Liver (tissue), 9 donors: Measurements from ENCODE around the gene TMEM53. TPM values are rescaled to one million over a fixed set of nuclear protein-coding genes. Genes with fewer than 3 reads are reported as not detected.
A peak's percentile ranks its signal among the peaks of the same experiment; 100 is the strongest.

Experiments used
- DNase-seq: peaks from one replicate; pipeline ENCODE4 v3.0.0-alpha.2; 2017; ENCODE audit warnings: low spot score
- H3K27ac ChIP-seq, 2 donors: one replicate each; pipeline ENCODE4 v1.7.0; 2013; ENCODE audit warnings: inconsistent platforms in 2 of 2, low read length in 2 of 2, control low read depth in 1 of 2, low read depth in 1 of 2, mild to moderate bottlenecking in 1 of 2
- H3K27me3 ChIP-seq, 4 donors: one replicate each; pipeline versions ENCODE4 v1.6.1 to v1.7.0; 2013; ENCODE audit warnings: low read length in 3 of 4, inconsistent platforms in 1 of 4, mild to moderate bottlenecking in 1 of 4, moderate library complexity in 1 of 4; ENCODE audit not compliant: control insufficient read depth in 4 of 4, insufficient read depth in 4 of 4
- H3K36me3 ChIP-seq, 4 donors: one replicate each; pipeline versions ENCODE4 v1.6.1 to v1.7.0; 2013; ENCODE audit warnings: low read length in 3 of 4, mild to moderate bottlenecking in 3 of 4, low read depth in 1 of 4, moderate library complexity in 1 of 4; ENCODE audit not compliant: control insufficient read depth in 4 of 4, insufficient read depth in 3 of 4
- H3K4me1 ChIP-seq, 4 donors: one replicate each; pipeline versions ENCODE4 v1.6.1 to v1.7.0; 2013; ENCODE audit warnings: low read length in 3 of 4, mild to moderate bottlenecking in 3 of 4, moderate library complexity in 1 of 4; ENCODE audit not compliant: control insufficient read depth in 4 of 4, insufficient read depth in 4 of 4
- H3K4me3 ChIP-seq, 3 donors: one replicate each; pipeline versions ENCODE4 v1.6.1 to v1.7.0; 2013; ENCODE audit warnings: low read length in 3 of 3, control low read depth in 1 of 3, low read depth in 1 of 3, mild to moderate bottlenecking in 1 of 3
- H3K9ac ChIP-seq, 2 donors: one replicate each; pipeline ENCODE4 v1.7.0; 2013; ENCODE audit warnings: low read length in 2 of 2, mild to moderate bottlenecking in 2 of 2, moderate library complexity in 2 of 2, control low read depth in 1 of 2, low read depth in 1 of 2
- H3K9me3 ChIP-seq, 4 donors: one replicate each; pipeline versions ENCODE4 v1.6.1 to v1.7.0; 2013; ENCODE audit warnings: low read length in 3 of 4; ENCODE audit not compliant: control insufficient read depth in 4 of 4
- EGR1 ChIP-seq, 2 donors: IDR thresholded peaks; 2 replicates each; pipeline ENCODE4 v1.6.1; 2016 to 2018; ENCODE audit warnings: antibody characterized with exemption in 2 of 2, low read depth in 2 of 2
- FOXA1 ChIP-seq: IDR thresholded peaks from 2 replicates; pipeline ENCODE4 v1.6.1; 2016; ENCODE audit warnings: antibody characterized with exemption
- FOXA2 ChIP-seq: IDR thresholded peaks from 2 replicates; pipeline ENCODE4 v1.6.1; 2016; ENCODE audit warnings: antibody characterized with exemption
- GABPA ChIP-seq, 2 donors: IDR thresholded peaks in 1 of 2; conservative IDR thresholded peaks in 1 of 2; 2 replicates each; pipeline ENCODE4 v1.6.1; 2016; ENCODE audit warnings: antibody characterized with exemption in 2 of 2, mild to moderate bottlenecking in 1 of 2, moderate library complexity in 1 of 2
- HNF4A ChIP-seq, 2 donors: conservative IDR thresholded peaks; 2 replicates each; pipeline ENCODE4 v1.6.1; 2016; ENCODE audit warnings: antibody characterized with exemption in 2 of 2, mild to moderate bottlenecking in 2 of 2
- HNF4G ChIP-seq: IDR thresholded peaks from 2 replicates; pipeline ENCODE4 v1.6.1; 2016; ENCODE audit warnings: antibody characterized with exemption
- JUND ChIP-seq, 2 donors: IDR thresholded peaks; 2 replicates each; pipeline ENCODE4 v1.6.1; 2016; ENCODE audit warnings: antibody characterized with exemption in 2 of 2
- NR2F2 ChIP-seq: IDR thresholded peaks from 2 replicates; pipeline ENCODE4 v1.6.1; 2016; ENCODE audit warnings: antibody characterized with exemption
- RAD21 ChIP-seq, 2 donors: IDR thresholded peaks; 2 replicates each; pipeline ENCODE4 v1.6.1; 2016; ENCODE audit warnings: antibody characterized with exemption in 2 of 2, mild to moderate bottlenecking in 2 of 2
- RXRA ChIP-seq, 2 donors: IDR thresholded peaks; 2 replicates each; pipeline ENCODE4 v1.6.1; 2017 to 2018; ENCODE audit warnings: antibody characterized with exemption in 2 of 2, mild to moderate bottlenecking in 1 of 2
- SP1 ChIP-seq: IDR thresholded peaks from 2 replicates; pipeline ENCODE4 v1.6.1; 2018; ENCODE audit warnings: antibody characterized with exemption, mild to moderate bottlenecking
- TAF1 ChIP-seq: conservative IDR thresholded peaks from 2 replicates; pipeline ENCODE4 v1.6.1; 2016; ENCODE audit warnings: antibody characterized with exemption, mild to moderate bottlenecking
- YY1 ChIP-seq: IDR thresholded peaks from 2 replicates; pipeline ENCODE4 v1.6.1; 2016; ENCODE audit warnings: antibody characterized with exemption, mild to moderate bottlenecking
- WGBS: extraction: QIAGEN DNeasy Blood & Tissue Kit; methylation state at CpG from one replicate; pipeline ENCODE4 v1.1.7; 2013; 5-methylcytosine and 5-hydroxymethylcytosine counted together
- polyA plus RNA-seq, 2 donors: library from polyadenylated mRNA; stranded (reverse) in 1 of 2; unstranded in 1 of 2; fragments of 200-250 nt in 1 of 2; fragments of >200 nt in 1 of 2; fragmentation: Nextera tagmentation in 1 of 2; extraction: Ambion mirVana in 1 of 2; gene quantifications; one replicate each; pipeline versions ENCODE4 v1.2.1 to v1.2.3, GENCODE V29; 2013 to 2015
- total RNA-seq, 2 donors: library from RNA; depleted of rRNA; stranded (reverse); fragments of >200 nt; gene quantifications; one replicate each; pipeline ENCODE4 v1.2.3, GENCODE V29; 2014
- TF ChIP-seq, protein P1 (sequence below): fragments of 150-350 bp; IDR thresholded peaks from 2 replicates; pipeline ENCODE4 v1.5.1; 2017; ENCODE audit warnings: improper control_type of control experiment, low read depth, low read length; ENCODE audit not compliant: missing input control
- TF ChIP-seq, protein P2 (sequence below): IDR thresholded peaks from 2 replicates; pipeline ENCODE4 v1.6.1; 2016; ENCODE audit warnings: antibody characterized with exemption, mild to moderate bottlenecking
- TF ChIP-seq, protein P3 (sequence below): IDR thresholded peaks from 2 replicates; pipeline ENCODE4 v1.6.1; 2016; ENCODE audit warnings: antibody characterized with exemption
- TF ChIP-seq, protein P4 (sequence below): IDR thresholded peaks from 2 replicates; pipeline ENCODE4 v1.6.1; 2016; ENCODE audit warnings: antibody characterized with exemption
- TF ChIP-seq, protein P5 (sequence below): IDR thresholded peaks from 2 replicates; pipeline ENCODE4 v1.6.1; 2016; ENCODE audit warnings: antibody characterized with exemption
- donor health status: healthy.
- donor health status: healthy.
- donor health status: healthy.
- donor health status: healthy.
- donor health status: healthy.

The TMEM53 gene
- total and polyA plus RNA-seq, 4 donors, result 9.9 to 89.2 (median 29.4) TPM

DNA sequence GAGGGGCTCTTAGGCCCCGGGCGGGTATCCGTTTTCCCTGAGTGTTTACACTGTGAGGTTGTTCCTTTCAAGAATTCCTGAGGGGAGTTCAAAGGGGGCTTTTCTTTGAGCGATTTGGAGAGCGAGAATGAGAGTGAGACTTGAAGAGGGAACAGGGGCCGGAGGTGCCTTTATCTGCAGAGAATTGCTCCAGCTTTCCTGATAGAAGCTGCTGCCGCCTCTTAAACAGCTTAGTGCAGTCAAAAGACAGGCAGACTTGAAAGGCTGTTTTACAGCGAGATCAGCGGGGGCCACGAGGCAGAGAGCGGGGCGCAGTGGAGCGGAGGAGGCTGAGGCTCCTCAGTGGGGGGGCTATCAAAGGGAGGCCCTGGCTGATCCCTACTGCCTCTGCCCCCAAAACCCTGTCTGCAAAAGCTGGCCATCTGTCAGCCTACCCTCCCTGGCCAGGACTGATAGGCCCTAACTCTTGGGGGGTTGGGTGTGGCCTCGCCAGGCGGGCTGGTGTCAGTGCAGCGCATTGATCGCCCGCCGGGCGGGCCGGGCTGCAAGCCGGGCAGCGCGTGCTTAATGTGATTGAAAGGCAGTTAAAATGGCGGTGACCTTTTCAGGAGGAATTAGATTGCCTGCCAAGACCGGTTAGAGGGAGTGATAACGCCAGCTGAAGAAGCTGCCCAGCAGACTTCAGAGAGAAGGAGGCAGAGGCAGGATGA lies 36.4 kb downstream of the TMEM53 start:
- WGBS, result 93% methylated on average over 27 of the region's 27 CpGs
- peak; percentile 83 for DNase-seq
- peaks cover 2 to 17% (median 10%) of the 10 kb centered on the region in 4 donors for H3K4me1 ChIP-seq
- no peak overlapping the region for H3K27ac ChIP-seq
- H3K4me3 ChIP-seq, result no peak overlapping the region
- no peaks in the 10 kb centered on the region for H3K9me3 ChIP-seq
- H3K27me3 ChIP-seq, result no peaks in the 10 kb centered on the region
- TF ChIP-seq, protein P1, sequence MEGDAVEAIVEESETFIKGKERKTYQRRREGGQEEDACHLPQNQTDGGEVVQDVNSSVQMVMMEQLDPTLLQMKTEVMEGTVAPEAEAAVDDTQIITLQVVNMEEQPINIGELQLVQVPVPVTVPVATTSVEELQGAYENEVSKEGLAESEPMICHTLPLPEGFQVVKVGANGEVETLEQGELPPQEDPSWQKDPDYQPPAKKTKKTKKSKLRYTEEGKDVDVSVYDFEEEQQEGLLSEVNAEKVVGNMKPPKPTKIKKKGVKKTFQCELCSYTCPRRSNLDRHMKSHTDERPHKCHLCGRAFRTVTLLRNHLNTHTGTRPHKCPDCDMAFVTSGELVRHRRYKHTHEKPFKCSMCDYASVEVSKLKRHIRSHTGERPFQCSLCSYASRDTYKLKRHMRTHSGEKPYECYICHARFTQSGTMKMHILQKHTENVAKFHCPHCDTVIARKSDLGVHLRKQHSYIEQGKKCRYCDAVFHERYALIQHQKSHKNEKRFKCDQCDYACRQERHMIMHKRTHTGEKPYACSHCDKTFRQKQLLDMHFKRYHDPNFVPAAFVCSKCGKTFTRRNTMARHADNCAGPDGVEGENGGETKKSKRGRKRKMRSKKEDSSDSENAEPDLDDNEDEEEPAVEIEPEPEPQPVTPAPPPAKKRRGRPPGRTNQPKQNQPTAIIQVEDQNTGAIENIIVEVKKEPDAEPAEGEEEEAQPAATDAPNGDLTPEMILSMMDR, result no peak
- no peak for TF ChIP-seq NR2F2
- no peak for TF ChIP-seq TAF1
- TF ChIP-seq, protein P2, sequence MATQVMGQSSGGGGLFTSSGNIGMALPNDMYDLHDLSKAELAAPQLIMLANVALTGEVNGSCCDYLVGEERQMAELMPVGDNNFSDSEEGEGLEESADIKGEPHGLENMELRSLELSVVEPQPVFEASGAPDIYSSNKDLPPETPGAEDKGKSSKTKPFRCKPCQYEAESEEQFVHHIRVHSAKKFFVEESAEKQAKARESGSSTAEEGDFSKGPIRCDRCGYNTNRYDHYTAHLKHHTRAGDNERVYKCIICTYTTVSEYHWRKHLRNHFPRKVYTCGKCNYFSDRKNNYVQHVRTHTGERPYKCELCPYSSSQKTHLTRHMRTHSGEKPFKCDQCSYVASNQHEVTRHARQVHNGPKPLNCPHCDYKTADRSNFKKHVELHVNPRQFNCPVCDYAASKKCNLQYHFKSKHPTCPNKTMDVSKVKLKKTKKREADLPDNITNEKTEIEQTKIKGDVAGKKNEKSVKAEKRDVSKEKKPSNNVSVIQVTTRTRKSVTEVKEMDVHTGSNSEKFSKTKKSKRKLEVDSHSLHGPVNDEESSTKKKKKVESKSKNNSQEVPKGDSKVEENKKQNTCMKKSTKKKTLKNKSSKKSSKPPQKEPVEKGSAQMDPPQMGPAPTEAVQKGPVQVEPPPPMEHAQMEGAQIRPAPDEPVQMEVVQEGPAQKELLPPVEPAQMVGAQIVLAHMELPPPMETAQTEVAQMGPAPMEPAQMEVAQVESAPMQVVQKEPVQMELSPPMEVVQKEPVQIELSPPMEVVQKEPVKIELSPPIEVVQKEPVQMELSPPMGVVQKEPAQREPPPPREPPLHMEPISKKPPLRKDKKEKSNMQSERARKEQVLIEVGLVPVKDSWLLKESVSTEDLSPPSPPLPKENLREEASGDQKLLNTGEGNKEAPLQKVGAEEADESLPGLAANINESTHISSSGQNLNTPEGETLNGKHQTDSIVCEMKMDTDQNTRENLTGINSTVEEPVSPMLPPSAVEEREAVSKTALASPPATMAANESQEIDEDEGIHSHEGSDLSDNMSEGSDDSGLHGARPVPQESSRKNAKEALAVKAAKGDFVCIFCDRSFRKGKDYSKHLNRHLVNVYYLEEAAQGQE, result no peak
- TF ChIP-seq, protein P3, sequence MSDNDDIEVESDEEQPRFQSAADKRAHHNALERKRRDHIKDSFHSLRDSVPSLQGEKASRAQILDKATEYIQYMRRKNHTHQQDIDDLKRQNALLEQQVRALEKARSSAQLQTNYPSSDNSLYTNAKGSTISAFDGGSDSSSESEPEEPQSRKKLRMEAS, result no peak
- no peak for TF ChIP-seq RXRA (IDR thresholded peaks at IDR 0.05)
- TF ChIP-seq HNF4A (conservative IDR thresholded peaks at IDR 0.05), result no peak
- TF ChIP-seq JUND (IDR thresholded peaks at IDR 0.05), result no peak
- TF ChIP-seq FOXA1, result no peak
- peaks cover 24 to 63% (median 41%) of the 10 kb centered on the region in 4 donors for H3K36me3 ChIP-seq
- H3K9ac ChIP-seq, result no peak overlapping the region

DNA sequence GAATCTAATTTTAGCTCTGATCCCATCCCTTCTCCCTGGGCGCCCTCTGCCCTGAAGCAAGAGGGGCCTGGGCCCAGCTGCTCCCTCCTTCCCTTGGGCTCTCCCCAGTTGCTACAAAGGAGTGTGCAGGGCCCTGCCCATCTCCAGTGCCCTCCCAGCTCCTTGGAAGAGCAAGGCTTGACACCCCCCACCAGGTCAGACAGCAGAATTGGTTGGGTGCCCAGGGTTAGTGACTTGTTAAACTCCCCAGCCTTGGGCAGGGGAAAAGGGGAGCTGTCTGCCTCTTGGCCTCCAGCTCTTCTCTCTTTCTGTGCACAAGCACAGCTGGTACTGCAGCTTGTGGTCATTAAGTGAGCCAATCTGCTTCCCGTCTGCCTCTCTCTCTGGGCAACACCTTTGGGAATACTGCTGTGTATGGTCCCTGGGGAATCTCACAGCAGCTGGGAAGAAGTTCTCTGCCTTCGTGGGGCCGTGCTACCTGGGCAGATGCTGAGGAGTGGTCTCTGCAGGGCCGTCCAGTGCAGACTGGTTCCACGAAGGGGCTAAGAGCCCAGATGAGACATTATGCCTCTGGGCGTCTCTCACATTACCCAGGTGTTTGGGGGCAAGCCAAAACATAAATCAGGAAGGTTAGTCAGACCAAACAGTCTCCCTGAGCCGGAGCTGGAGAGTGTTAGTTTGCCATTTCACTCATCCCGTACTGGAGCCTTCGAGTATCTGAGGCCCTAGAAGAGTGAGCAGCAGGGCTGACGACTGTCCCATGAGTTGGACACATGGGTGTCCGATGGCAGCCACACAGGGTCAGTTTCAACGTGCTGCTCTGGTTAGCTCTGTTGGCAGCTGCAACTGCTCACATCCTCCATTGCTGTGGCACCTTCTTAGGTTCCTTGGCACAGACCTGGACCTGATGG lies 37.3 kb downstream of the TMEM53 start:
- Histone ChIP-seq H3K4me1 (peaks cover 3 to 18% (median 14%) of the 10 kb centered on the region in 4 donors), H3K9me3 (no peaks in the 10 kb centered on the region), H3K27ac (no peak overlapping the region), H3K9ac (no peak overlapping the region), H3K36me3 (peaks cover 24 to 58% (median 36%) of the 10 kb centered on the region in 4 donors), H3K27me3 (no peaks in the 10 kb centered on the region), H3K4me3 (no peak overlapping the region)
- DNase-seq, result peak; percentile 44
- 94% methylated on average over 13 of the region's 13 CpGs for WGBS
- TF ChIP-seq TAF1 (no peak), EGR1 (IDR thresholded peaks at IDR 0.05; ENCODE audit: low read depth in 2 of 2) (no peak), SP1 (no peak), RAD21 (IDR thresholded peaks at IDR 0.05) (no peak), RXRA (IDR thresholded peaks at IDR 0.05) (no peak), FOXA2 (no peak), NR2F2 (no peak), FOXA1 (no peak), HNF4G (no peak), JUND (IDR thresholded peaks at IDR 0.05) (no peak), YY1 (no peak), GABPA (IDR thresholded peaks at IDR 0.05 in 1 of 2, conservative IDR thresholded peaks at IDR 0.05 in 1 of 2) (no peak), HNF4A (conservative IDR thresholded peaks at IDR 0.05) (no peak)
- TF ChIP-seq, protein P1, result no peak
- TF ChIP-seq, protein P3, result no peak
- TF ChIP-seq, protein P4, sequence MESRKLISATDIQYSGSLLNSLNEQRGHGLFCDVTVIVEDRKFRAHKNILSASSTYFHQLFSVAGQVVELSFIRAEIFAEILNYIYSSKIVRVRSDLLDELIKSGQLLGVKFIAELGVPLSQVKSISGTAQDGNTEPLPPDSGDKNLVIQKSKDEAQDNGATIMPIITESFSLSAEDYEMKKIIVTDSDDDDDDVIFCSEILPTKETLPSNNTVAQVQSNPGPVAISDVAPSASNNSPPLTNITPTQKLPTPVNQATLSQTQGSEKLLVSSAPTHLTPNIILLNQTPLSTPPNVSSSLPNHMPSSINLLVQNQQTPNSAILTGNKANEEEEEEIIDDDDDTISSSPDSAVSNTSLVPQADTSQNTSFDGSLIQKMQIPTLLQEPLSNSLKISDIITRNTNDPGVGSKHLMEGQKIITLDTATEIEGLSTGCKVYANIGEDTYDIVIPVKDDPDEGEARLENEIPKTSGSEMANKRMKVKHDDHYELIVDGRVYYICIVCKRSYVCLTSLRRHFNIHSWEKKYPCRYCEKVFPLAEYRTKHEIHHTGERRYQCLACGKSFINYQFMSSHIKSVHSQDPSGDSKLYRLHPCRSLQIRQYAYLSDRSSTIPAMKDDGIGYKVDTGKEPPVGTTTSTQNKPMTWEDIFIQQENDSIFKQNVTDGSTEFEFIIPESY, result no peak
- TF ChIP-seq, protein P5, sequence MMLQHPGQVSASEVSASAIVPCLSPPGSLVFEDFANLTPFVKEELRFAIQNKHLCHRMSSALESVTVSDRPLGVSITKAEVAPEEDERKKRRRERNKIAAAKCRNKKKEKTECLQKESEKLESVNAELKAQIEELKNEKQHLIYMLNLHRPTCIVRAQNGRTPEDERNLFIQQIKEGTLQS, result no peak
